HG02973 (cell line): Measurements from ENCODE around the gene OR2T29.
"Not testable (repeated sequence)": the region's sequence is repeated elsewhere in the genome, so short reads cannot be mapped to it uniquely, and the experiment has no call there.

Experiments used
- ATAC-seq: cut with Tn5 transposase; IDR thresholded peaks from one replicate; pipeline ENCODE4 v1.9.1; 2021; ENCODE audit warnings: moderate library complexity; ENCODE audit not compliant: unreplicated experiment

OR2T29 gene

GRCh38 chr1:248521856-248522255, 40.7 kb downstream of the OR2T29 start:
- ATAC-seq = no peak

GRCh38 chr1:248510217-248510616, 52.4 kb downstream of the OR2T29 start:
- ATAC-seq = not testable (repeated sequence)

GRCh38 chr1:248507773-248508172, 54.8 kb downstream of the OR2T29 start, which contains the start of gene OR2G6:
TSS of gene OR2G6 (plus strand) at chr1:248508073. CDS start at chr1:248521647, 13,574 bp downstream.
- ATAC-seq = not testable (repeated sequence)
